Panc1 (cell line): ENCODE measurements around the gene LRP1B. TPM values are rescaled to one million over a fixed set of nuclear protein-coding genes. Genes with fewer than 3 reads are reported as not detected.

Experiments used
- ATAC-seq: fragments of 200-7000 bp; cut with Tn5 transposase; 2 replicates; pipeline ENCODE4 v1.9.1; 2020; ENCODE audit warnings: mild to moderate bottlenecking, moderate library complexity
- BruUV-seq: library from RNA; stranded (reverse); fragments of 400-500 nt; replicated peaks from 2 replicates; lab custom pipeline; 2021; lab: Mats Ljungman, UMichigan
- CTCF ChIA-PET: fragments of 300-600 bp; sonication (Branson Sonifier 250); formaldehyde crosslinking; loops from one replicate; lab custom pipeline; 2022; ENCODE audit warnings: antibody characterized with exemption; lab: Charles Lee
- POLR2A ChIA-PET: fragments of 300-600 bp; sonication (Branson Sonifier 250); formaldehyde crosslinking; loops from one replicate; lab custom pipeline; 2022; ENCODE audit warnings: antibody characterized with exemption; lab: Charles Lee
- DNase-seq: peaks from one replicate; pipeline ENCODE4 v3.0.0-alpha.2; 2010; ENCODE audit warnings: low read depth, low spot score
- H3K27ac ChIP-seq: 2 replicates; pipeline ENCODE4 v1.5.1; 2011; ENCODE audit warnings: mild to moderate bottlenecking, low read length, inconsistent platforms
- H3K27me3 ChIP-seq: fragments of 200-500 bp; sonication (Bioruptor generic); 2 replicates; pipeline ENCODE4 v1.6.0; 2014; ENCODE audit warnings: low read length, inconsistent platforms; ENCODE audit not compliant: control insufficient read depth, insufficient read depth
- H3K36me3 ChIP-seq: fragments of 200-500 bp; sonication (Bioruptor generic); 2 replicates; pipeline ENCODE4 v1.5.1; 2014; ENCODE audit warnings: inconsistent platforms, mild to moderate bottlenecking, low read length, moderate library complexity; ENCODE audit not compliant: control insufficient read depth, insufficient read depth
- H3K4me1 ChIP-seq: 2 replicates; pipeline ENCODE4 v1.5.1; 2011; ENCODE audit warnings: inconsistent platforms, mild to moderate bottlenecking, low read length, moderate library complexity; ENCODE audit not compliant: control insufficient read depth, insufficient read depth
- H3K4me3 ChIP-seq, 2 experiments: 2 replicates each; pipeline ENCODE4 v1.5.1; 2011 to 2012; ENCODE audit warnings: low read depth in 2 of 2, low read length in 2 of 2, mild to moderate bottlenecking in 2 of 2, inconsistent platforms in 1 of 2, moderate library complexity in 1 of 2
- H3K9me3 ChIP-seq: fragments of 200-500 bp; sonication (Bioruptor generic); 2 replicates; pipeline ENCODE4 v1.5.1; 2014; ENCODE audit warnings: low read depth, mild to moderate bottlenecking, inconsistent platforms, low read length, moderate library complexity; ENCODE audit not compliant: control insufficient read depth, insufficient read depth
- CTCF ChIP-seq: fragments of 450-650 bp; IDR thresholded peaks from 2 replicates; pipeline ENCODE4 v1.5.1; 2017; ENCODE audit warnings: mild to moderate bottlenecking
- POLR2AphosphoS5 ChIP-seq: IDR thresholded peaks from 2 replicates; pipeline ENCODE4 v1.6.1; 2012; ENCODE audit warnings: mild to moderate bottlenecking, low read depth, low read length, moderate library complexity
- REST ChIP-seq, 2 experiments: IDR thresholded peaks; 2 replicates each; pipeline ENCODE4 v1.6.1; 2011 to 2012; ENCODE audit warnings: low read depth in 2 of 2, control low read depth in 1 of 2, low read length in 1 of 2, mild to moderate bottlenecking in 1 of 2, moderate library complexity in 1 of 2; ENCODE audit not compliant: insufficient read depth in 1 of 2
- SIN3A ChIP-seq: IDR thresholded peaks from 2 replicates; pipeline ENCODE4 v1.6.1; 2012; ENCODE audit warnings: low read depth, mild to moderate bottlenecking, low read length, moderate library complexity, borderline replicate concordance; ENCODE audit not compliant: insufficient read depth
- TCF7L2 ChIP-seq: IDR thresholded peaks from 2 replicates; pipeline ENCODE4 v1.6.1; 2011; ENCODE audit warnings: mild to moderate bottlenecking, low read depth, low read length, inconsistent platforms
- in situ Hi-C: cut with HindIII; loops from 2 replicates; pipeline ENCODE4 v1.10.0; 2016; ENCODE audit warnings: low sequenced_read_pairs, low pct_unique_long_range_greater_than_20kb
- intact Hi-C: fragments of 100-400 bp; cut with micrococcal nuclease; formaldehyde crosslinking; loops from one replicate; pipeline ENCODE4 v1.10.0; 2022; ENCODE audit not compliant: unreplicated experiment
- total RNA-seq: library from RNA; stranded (reverse); gene quantifications from one replicate; pipeline ENCODE4 v1.2.1, GENCODE V29; 2021; ENCODE audit not compliant: unreplicated experiment

Gene LRP1B
- total RNA-seq, 1 experiment from 2014 or later = 0.54 TPM

GRCh38 chr2:142033393-142033792 lies 97.4 kb downstream of the LRP1B start:
- ATAC-seq = no peak
- TF ChIP-seq SIN3A (no peak), REST (IDR thresholded peaks at IDR 0.05; ENCODE audit: insufficient read depth in 1 of 2, low read depth in 2 of 2, low read length in 1 of 2) (no peak), POLR2AphosphoS5 (no peak), TCF7L2 (no peak), CTCF (no peak)
- no peaks in the 10 kb centered on the region for H3K27me3 ChIP-seq
- ChIA-PET POLR2A (no interaction called here), CTCF (no interaction called here)
- in situ Hi-C loops = no loop called here
- no peaks in the 10 kb centered on the region for H3K9me3 ChIP-seq
- H3K36me3 ChIP-seq = no peaks in the 10 kb centered on the region
- H3K4me3 ChIP-seq = no peak overlapping the region
- intact Hi-C loops = no loop called here
- BruUV-seq = no TSS peak
- DNase-seq = no peak
- no peaks in the 10 kb centered on the region for H3K4me1 ChIP-seq
- no peak overlapping the region for H3K27ac ChIP-seq

DNA sequence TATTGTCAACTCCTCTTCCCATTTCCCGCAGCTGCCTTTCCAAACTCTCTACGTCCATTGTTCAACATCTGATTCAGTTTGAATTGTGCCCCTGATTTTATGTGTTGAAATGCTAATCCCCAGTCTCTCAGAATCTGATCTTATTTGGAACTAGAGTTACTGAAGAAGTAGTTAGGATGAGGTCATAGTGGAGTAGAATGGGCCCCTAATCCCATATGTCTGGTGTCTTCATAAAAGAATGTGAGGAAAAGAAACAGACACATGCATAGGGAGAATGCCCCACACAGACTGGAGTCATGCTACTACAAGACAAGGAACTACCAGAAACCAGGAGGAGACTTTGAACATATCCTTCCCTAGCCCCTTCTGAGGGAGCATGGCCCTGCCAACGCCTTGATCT lies 99.2 kb downstream of the LRP1B start:
- H3K4me1 ChIP-seq = no peaks in the 10 kb centered on the region
- no peaks in the 10 kb centered on the region for H3K36me3 ChIP-seq
- H3K4me3 ChIP-seq = no peak overlapping the region
- intact Hi-C loops = no loop called here
- H3K9me3 ChIP-seq = no peaks in the 10 kb centered on the region
- ChIA-PET POLR2A (no interaction called here), CTCF (no interaction called here)
- no peaks in the 10 kb centered on the region for H3K27me3 ChIP-seq
- DNase-seq (no peak), ATAC-seq (no peak)
- in situ Hi-C loops = no loop called here
- TF ChIP-seq TCF7L2 = no peak
- TF ChIP-seq CTCF = no peak
- TF ChIP-seq SIN3A = no peak
- TF ChIP-seq REST (IDR thresholded peaks at IDR 0.05; ENCODE audit: insufficient read depth in 1 of 2, low read depth in 2 of 2, low read length in 1 of 2) = no peak
- no peak for TF ChIP-seq POLR2AphosphoS5
- BruUV-seq = no TSS peak
- H3K27ac ChIP-seq = no peak overlapping the region
